Endothelial cell of umbilical vein (primary cell): ENCODE measurements around the gene RAB36. TPM values are rescaled to one million over a fixed set of nuclear protein-coding genes. Genes with fewer than 3 reads are reported as not detected.

Experiments
- BruUV-seq: library from RNA; stranded (reverse); fragments of 400-500 nt; replicated peaks from 2 replicates; lab custom pipeline; 2021; lab: Mats Ljungman, UMichigan
- CTCF ChIA-PET: fragments of 300-600, 350-600 bp; sonication (Branson Sonifier 250); formaldehyde crosslinking; loops from one replicate; lab custom pipeline; 2021; ENCODE audit warnings: antibody characterized with exemption, inconsistent platforms; lab: Charles Lee
- POLR2A ChIA-PET: fragments of 300-600, 350-600 bp; sonication (Branson Sonifier 250); formaldehyde crosslinking; loops from one replicate; lab custom pipeline; 2021; ENCODE audit warnings: antibody characterized with exemption, inconsistent platforms; lab: Charles Lee
- DNase-seq: peaks from one replicate; pipeline ENCODE4 v3.0.0-alpha.2; 2011; ENCODE audit warnings: low read depth, low spot score
- FAIRE-seq: peaks from 2 replicates; lab custom pipeline; 2011; peaks lifted over from hg19 to GRCh38; lab: Jason Lieb, UNC
- H2AFZ ChIP-seq: 2 replicates; pipeline ENCODE4 v1.6.0; 2012; ENCODE audit warnings: low read depth, low read length, control low read depth, inconsistent platforms
- H3K27ac ChIP-seq: 2 replicates; pipeline ENCODE4 v1.5.1; 2011; ENCODE audit warnings: low read depth, mild to moderate bottlenecking, control low read depth, low read length, moderate library complexity; ENCODE audit not compliant: insufficient read depth
- H3K27me3 ChIP-seq, 2 experiments: 2 replicates each; pipeline versions ENCODE4 v1.6.0 to v1.6.1; 2011; ENCODE audit warnings: low read length in 2 of 2, mixed read lengths in 1 of 2; ENCODE audit not compliant: control insufficient read depth in 2 of 2, insufficient read depth in 2 of 2
- H3K36me3 ChIP-seq, 2 experiments: 2 replicates in 1 of 2; 3 replicates in 1 of 2; pipeline ENCODE4 v1.5.1; 2011; ENCODE audit warnings: low read length in 2 of 2, mild to moderate bottlenecking in 1 of 2, moderate library complexity in 1 of 2; ENCODE audit not compliant: control insufficient read depth in 2 of 2, insufficient read depth in 2 of 2; ENCODE audit errors: extremely low read depth in 1 of 2
- H3K4me1 ChIP-seq: 3 replicates; pipeline ENCODE4 v1.5.1; 2011; ENCODE audit warnings: mild to moderate bottlenecking, low read length; ENCODE audit not compliant: control insufficient read depth, insufficient read depth; ENCODE audit errors: extremely low read depth
- H3K4me2 ChIP-seq: 2 replicates; pipeline ENCODE4 v1.6.1; 2011; ENCODE audit warnings: low read length, control low read depth, mixed read lengths; ENCODE audit not compliant: insufficient read depth
- H3K4me3 ChIP-seq, 3 experiments: fragments of 200-600 bp in 1 of 3; sonication (generic), shearing (Covaris generic) in 1 of 3; replicated peaks in 1 of 3; 2 replicates each; pipeline ENCODE4 v1.5.1; 2011 to 2016; ENCODE audit warnings: control low read depth in 3 of 3, low read length in 3 of 3, mild to moderate bottlenecking in 2 of 3, inconsistent platforms in 1 of 3, low read depth in 1 of 3, moderate library complexity in 1 of 3; ENCODE audit not compliant: insufficient read depth in 1 of 3
- H3K79me2 ChIP-seq: 2 replicates; pipeline ENCODE4 v1.6.0; 2012; ENCODE audit warnings: low read length, inconsistent platforms; ENCODE audit not compliant: control insufficient read depth, insufficient read depth
- H3K9ac ChIP-seq: replicated peaks from 2 replicates; pipeline ENCODE3; 2011; ENCODE audit warnings: low read length, control low read depth; ENCODE audit not compliant: insufficient read depth; ENCODE audit errors: extremely low read depth
- H3K9me1 ChIP-seq: replicated peaks from 3 replicates; pipeline ENCODE4 v1.6.0; 2011; ENCODE audit warnings: mild to moderate bottlenecking, low read length; ENCODE audit not compliant: control insufficient read depth, insufficient read depth; ENCODE audit errors: extremely low read depth
- H3K9me3 ChIP-seq: replicated peaks from 2 replicates; pipeline ENCODE4 v1.5.1; 2012; ENCODE audit warnings: low read length, inconsistent platforms; ENCODE audit not compliant: control insufficient read depth, insufficient read depth
- H4K20me1 ChIP-seq: replicated peaks from 2 replicates; pipeline ENCODE3; 2011; ENCODE audit warnings: mild to moderate bottlenecking, low read length; ENCODE audit not compliant: control insufficient read depth, insufficient read depth; ENCODE audit errors: extremely low read depth
- CTCF ChIP-seq, 2 donors: IDR thresholded peaks; 1 replicate in 1 of 2; 2 replicates in 1 of 2; pipeline ENCODE4 v1.5.1; 2011; ENCODE audit warnings: low read length in 2 of 2, mild to moderate bottlenecking in 2 of 2, moderate library complexity in 2 of 2, control low read depth in 1 of 2, inconsistent platforms in 1 of 2, low read depth in 1 of 2; ENCODE audit not compliant: insufficient read depth in 1 of 2; ENCODE audit errors: extremely low read depth in 1 of 2
- EZH2 ChIP-seq: IDR thresholded peaks from 2 replicates; pipeline ENCODE4 v1.6.1; 2012; ENCODE audit warnings: borderline replicate concordance, low read depth, mild to moderate bottlenecking, moderate library complexity, low read length, inconsistent platforms; ENCODE audit not compliant: severe bottlenecking
- FOS ChIP-seq: IDR thresholded peaks from 2 replicates; pipeline ENCODE4 v1.6.1; 2011; ENCODE audit warnings: mild to moderate bottlenecking, low read length, moderate library complexity, borderline replicate concordance; ENCODE audit not compliant: insufficient read depth
- GATA2 ChIP-seq: IDR thresholded peaks from 2 replicates; pipeline ENCODE4 v1.7.0; 2011; ENCODE audit warnings: low read depth, mild to moderate bottlenecking, moderate library complexity, mixed read lengths, low read length; ENCODE audit not compliant: insufficient read length, insufficient read depth
- JUN ChIP-seq: IDR thresholded peaks from 2 replicates; pipeline ENCODE4 v1.6.1; 2011; ENCODE audit warnings: borderline replicate concordance, low read depth; ENCODE audit not compliant: insufficient read length, insufficient read depth
- MAX ChIP-seq: IDR thresholded peaks from 2 replicates; pipeline ENCODE4 v1.6.1; 2011; ENCODE audit not compliant: insufficient read depth, insufficient read length
- MYC ChIP-seq: IDR thresholded peaks from one replicate; pipeline ENCODE4 v1.6.1; 2011; ENCODE audit warnings: mild to moderate bottlenecking, low read depth, low read length
- POLR2A ChIP-seq: IDR thresholded peaks from 2 replicates; pipeline ENCODE4 v1.6.1; 2012; ENCODE audit warnings: low read depth, mild to moderate bottlenecking, control low read depth, low read length
- POLR2AphosphoS5 ChIP-seq: IDR thresholded peaks from 2 replicates; pipeline ENCODE4 v1.6.1; 2012; ENCODE audit warnings: low read depth, mild to moderate bottlenecking, control low read depth, low read length, moderate library complexity; ENCODE audit not compliant: insufficient read depth
- dilution Hi-C: fragments of 300-500 bp; cut with MboI; formaldehyde crosslinking; loops from one replicate; pipeline ENCODE4 v1.15.0; 2019; ENCODE audit warnings: low sequenced_read_pairs; ENCODE audit not compliant: extremely low pct_ligation_motif_present
- intact Hi-C: fragments of 100-400 bp; cut with micrococcal nuclease; formaldehyde crosslinking; loops from one replicate; pipeline ENCODE4 v1.10.0; 2022
- polyA plus RNA-seq, 4 experiments: library from polyadenylated mRNA; depleted of rRNA in 3 of 4; stranded (reverse) in 3 of 4; unstranded in 1 of 4; fragments of >200 nt; gene quantifications; 2 replicates each; pipeline versions ENCODE4 v1.2.1 to v1.2.3, GENCODE V29; 2011 to 2012; ENCODE audit warnings: missing spikeins in 1 of 4
- total RNA-seq: library from RNA; stranded (reverse); gene quantifications from 2 replicates; pipeline ENCODE4 v1.2.3, GENCODE V29; 2021

The RAB36 gene
- total and polyA plus RNA-seq, 2 donors (not counting 3 experiments of a cell fraction or from before 2014, with no cell fraction given) = 2.7 to 3.1 TPM

- Histone ChIP-seq H3K4me3 (no peak overlapping the region), H3K79me2 (no peaks in the 10 kb centered on the region), H3K4me1 (no peaks in the 10 kb centered on the region), H3K9ac (no peak overlapping the region), H3K36me3 (no peaks in the 10 kb centered on the region), H3K9me1 (no peaks in the 10 kb centered on the region), H2AFZ (no peak overlapping the region), H3K27me3 (no peaks in the 10 kb centered on the region), H3K9me3 (no peaks in the 10 kb centered on the region), H4K20me1 (no peaks in the 10 kb centered on the region), H3K27ac (no peak overlapping the region), H3K4me2 (no peak overlapping the region)
- DNase-seq (no peak), FAIRE-seq (no peak)
- POLR2A ChIA-PET = no interaction called here
- BruUV-seq = no TSS peak
- no peak for TF ChIP-seq POLR2A
- CTCF ChIA-PET = interaction anchor here (1.0 kb wide), 1 partner anchor 682 kb away, joined by 3 read pairs; no protein-coding TSS in a partner anchor
- intact Hi-C loops = no loop called here
- dilution Hi-C loops = no loop called here
These were observed 40.9 kb upstream of the RAB36 start for GRCh38 chr22:23104187-23104971.

GRCh38 chr22:23105304-23105703, 40.0 kb upstream of the RAB36 start:
- Histone ChIP-seq H3K9me1 (no peaks in the 10 kb centered on the region), H3K79me2 (no peaks in the 10 kb centered on the region), H3K36me3 (no peaks in the 10 kb centered on the region), H3K9ac (no peak overlapping the region), H3K4me1 (no peaks in the 10 kb centered on the region), H4K20me1 (no peaks in the 10 kb centered on the region), H2AFZ (no peak overlapping the region), H3K27ac (no peak overlapping the region), H3K9me3 (no peaks in the 10 kb centered on the region), H3K27me3 (no peaks in the 10 kb centered on the region), H3K4me3 (no peak overlapping the region), H3K4me2 (no peak overlapping the region)
- FAIRE-seq = no peak
- intact Hi-C loops = no loop called here
- DNase-seq = no peak
- TF ChIP-seq POLR2AphosphoS5 (no peak), GATA2 (no peak), MAX (no peak), MYC (no peak), FOS (no peak), POLR2A (no peak), JUN (no peak), EZH2 (no peak), CTCF (IDR thresholded peaks at IDR 0.05; ENCODE audit: extremely low read depth in 1 of 2, insufficient read depth in 1 of 2, low read depth in 1 of 2, low read length in 2 of 2) (no peak)
- dilution Hi-C loops = no loop called here
- ChIA-PET POLR2A (no interaction called here), CTCF (no interaction called here)
- BruUV-seq = no TSS peak
